Activated T-cell treated with anti-CD3 and anti-CD28 coated beads for 24 hours (primary cell): Measurements from ENCODE around the gene PDE10A.
"Not testable (repeated sequence)": the region's sequence is repeated elsewhere in the genome, so short reads cannot be mapped to it uniquely, and the experiment has no call there.

ENCODE experiments used
- DNase-seq: peaks from one replicate; pipeline ENCODE4 v3.0.0-alpha.2; 2020; ENCODE audit warnings: low read depth

The PDE10A gene

DNA sequence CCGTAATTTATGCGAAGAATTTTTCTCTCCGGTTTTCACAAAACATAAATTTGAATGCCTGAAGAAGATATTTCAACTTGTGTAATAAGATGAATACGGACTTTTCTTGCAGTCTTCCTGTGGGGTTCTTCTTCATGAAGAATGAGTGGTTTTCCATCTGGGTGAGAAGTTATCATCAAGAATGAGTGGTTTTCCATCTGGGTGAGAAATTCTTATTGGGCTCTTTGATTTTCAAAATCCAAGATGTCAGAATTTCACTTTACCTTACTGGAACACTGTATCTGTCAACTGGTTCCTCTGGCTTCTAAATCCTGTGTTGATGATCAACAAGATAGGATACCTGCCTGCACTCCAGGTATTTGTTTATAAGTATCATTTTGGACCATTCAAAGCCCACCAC is 193.6 kb downstream of the PDE10A start:
- DNase-seq: no peak

- no peak for DNase-seq
These were observed 194.5 kb downstream of the PDE10A start for GRCh38 chr6:165468340-165469235.

DNA sequence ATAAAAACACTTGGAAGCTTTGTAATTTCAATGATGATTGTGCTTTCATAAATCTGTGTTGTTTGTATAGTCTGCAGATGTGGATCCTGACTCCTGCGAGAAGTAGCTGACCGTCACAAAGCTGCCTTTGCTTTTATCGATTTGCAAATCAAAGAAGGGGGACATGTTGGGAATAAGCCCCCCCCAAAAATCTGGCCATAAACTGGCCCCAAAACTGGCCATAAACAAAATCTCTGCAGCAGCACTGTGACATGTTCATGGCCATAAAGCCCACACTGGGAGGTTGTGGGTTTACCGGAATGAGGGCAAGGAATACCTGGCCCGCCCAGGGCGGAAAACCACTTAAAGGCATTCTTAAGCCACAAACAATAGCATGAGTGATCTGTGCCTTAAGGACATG is 199.5 kb downstream of the PDE10A start:
- DNase-seq: not testable (repeated sequence)

- DNase-seq: not testable (repeated sequence)
These were observed 203.3 kb downstream of the PDE10A start for GRCh38 chr6:165459605-165460301.

GRCh38 chr6:165458134-165458533 is 204.9 kb downstream of the PDE10A start:
- no peak for DNase-seq

DNA sequence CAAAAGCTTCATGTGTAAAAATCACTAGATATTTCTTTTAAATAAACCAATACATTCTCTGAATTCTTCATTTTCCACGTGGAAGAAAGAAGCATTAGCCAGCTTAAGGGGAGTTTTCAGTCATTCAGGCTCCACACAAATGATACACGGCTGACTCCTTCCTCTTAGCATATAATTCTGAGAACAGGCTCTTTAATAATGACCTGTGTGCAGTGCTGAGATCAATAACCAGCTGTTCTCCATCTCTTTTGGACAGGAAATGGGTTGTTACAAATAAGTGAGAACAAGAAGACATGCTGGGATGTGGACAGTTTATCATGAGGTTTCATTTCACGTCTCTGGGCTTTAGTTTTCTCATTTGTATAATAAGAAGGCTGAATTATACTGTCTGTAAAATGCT is 206.8 kb downstream of the PDE10A start:
- DNase-seq: no peak

GRCh38 chr6:165455488-165455887 is 207.6 kb downstream of the PDE10A start:
- DNase-seq: no peak

DNA sequence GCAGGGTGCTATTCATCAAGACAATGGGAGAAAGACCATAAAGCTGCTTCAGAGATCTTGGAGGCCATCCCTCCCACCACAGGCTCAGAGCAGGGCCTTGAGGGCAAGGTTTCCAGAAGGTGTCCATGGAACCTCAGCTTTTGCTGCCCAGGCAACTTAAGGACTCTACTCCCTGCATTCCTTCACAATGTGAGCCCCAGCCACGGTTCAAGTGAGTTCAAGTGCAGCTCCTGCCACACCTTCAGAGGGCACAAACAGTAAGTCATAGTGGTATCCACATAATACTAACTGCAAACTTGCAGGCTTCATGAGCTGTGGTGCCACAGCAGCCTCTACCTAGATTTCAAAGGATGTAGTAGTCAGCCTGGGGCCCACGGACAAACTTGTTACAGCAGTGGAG is 209.6 kb downstream of the PDE10A start:
- no peak for DNase-seq

DNA sequence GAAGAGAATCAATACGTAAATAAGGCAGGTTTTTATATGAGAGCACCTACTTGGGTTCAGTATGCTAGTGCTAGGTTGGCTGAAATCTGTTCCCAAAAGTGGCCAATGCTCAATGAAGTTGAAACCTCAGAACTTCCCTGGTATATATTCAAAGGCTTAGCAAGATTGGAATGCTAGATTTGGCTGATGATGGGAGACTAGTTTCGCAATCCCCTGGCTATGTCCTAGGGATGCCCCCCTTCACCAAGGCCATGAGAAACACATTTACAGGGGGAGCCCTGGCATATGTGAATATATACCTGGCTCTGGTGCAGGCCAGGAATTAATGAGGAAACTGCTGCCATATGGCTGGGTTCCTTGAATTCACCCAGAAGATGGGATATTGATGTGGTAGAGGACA is 211.2 kb downstream of the PDE10A start:
- no peak for DNase-seq

GRCh38 chr6:165448210-165448609 is 214.8 kb downstream of the PDE10A start:
- no peak for DNase-seq

DNA sequence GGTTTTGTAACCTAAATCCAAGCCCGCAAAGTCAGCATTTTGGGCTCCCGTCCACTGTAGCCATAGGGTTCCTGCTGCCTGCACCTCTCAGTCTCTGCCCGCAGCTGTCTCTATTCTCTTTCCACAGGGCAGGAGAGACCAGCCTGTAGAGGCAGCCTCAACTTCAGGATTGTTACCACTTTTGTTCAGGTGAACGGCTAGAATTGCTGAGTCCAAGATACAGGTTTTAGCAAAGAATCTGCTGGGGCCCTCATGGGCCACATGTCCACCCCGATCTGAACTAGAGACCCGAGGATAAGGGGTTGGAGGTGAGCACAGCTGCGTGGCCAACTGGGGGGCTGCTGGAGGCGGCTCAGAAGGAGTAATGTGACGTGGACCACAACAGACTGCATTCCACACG is 215.9 kb downstream of the PDE10A start:
- no peak for DNase-seq

DNA sequence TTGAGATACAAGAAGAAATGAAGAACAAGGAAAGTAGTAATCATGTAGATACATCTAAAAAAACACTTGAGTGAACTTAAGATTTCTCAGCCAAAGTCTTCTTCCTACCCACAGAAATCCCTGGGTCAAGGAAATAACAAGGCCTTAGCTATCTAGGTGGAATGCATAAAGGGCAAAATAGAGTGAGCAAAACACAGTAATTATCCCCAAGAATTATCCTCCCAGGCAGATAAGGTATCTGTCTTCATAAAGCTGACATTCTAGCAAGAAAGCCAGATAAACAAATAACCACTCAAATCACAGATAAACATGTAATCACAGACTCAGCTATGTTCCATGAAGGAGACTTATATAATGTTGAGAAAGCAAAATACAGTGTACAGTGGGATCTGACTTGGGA is 216.7 kb downstream of the PDE10A start:
- no peak for DNase-seq

- no peak for DNase-seq
These were observed 219.6 kb downstream of the PDE10A start for GRCh38 chr6:165443462-165443861.

GRCh38 chr6:165441181-165441580 is 221.9 kb downstream of the PDE10A start:
- DNase-seq: no peak

- no peak for DNase-seq
These were observed 223.0 kb downstream of the PDE10A start for GRCh38 chr6:165439928-165440554.

- no peak for DNase-seq
These were observed 236.1 kb downstream of the PDE10A start for GRCh38 chr6:165426892-165427291.

GRCh38 chr6:165422192-165422591 is 240.8 kb downstream of the PDE10A start:
- DNase-seq: no peak

DNA sequence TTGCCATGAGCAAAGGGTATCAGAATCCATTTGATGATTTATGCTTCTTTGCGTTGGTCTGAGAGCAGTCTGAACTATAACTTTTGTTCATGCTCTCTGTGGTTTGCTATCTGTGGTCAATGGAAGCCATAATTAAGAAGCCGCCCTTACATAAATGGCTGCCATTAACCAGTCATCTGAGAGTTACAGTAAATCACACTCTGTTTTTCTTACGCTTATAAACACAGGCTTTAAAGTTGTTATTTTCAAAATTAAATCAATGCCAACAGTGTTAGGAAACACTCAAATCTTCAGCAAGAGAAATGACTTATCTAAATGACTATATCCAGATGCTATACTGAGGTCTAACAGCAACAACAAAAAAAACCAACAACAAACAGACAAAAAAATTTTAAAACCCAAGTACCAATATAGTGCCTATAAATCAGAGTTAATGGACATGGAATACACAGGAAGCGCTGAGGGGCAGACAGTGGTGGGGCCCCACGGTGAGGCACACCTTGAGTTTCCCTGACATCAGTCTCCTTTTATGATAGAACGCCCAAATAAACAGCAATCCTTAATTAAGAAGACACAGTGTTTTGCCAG is 245.7 kb downstream of the PDE10A start:
- DNase-seq: no peak

GRCh38 chr6:165404697-165405096 is 258.3 kb downstream of the PDE10A start:
- no peak for DNase-seq

- DNase-seq: no peak
These were observed 258.7 kb downstream of the PDE10A start for GRCh38 chr6:165404296-165404695.

DNA sequence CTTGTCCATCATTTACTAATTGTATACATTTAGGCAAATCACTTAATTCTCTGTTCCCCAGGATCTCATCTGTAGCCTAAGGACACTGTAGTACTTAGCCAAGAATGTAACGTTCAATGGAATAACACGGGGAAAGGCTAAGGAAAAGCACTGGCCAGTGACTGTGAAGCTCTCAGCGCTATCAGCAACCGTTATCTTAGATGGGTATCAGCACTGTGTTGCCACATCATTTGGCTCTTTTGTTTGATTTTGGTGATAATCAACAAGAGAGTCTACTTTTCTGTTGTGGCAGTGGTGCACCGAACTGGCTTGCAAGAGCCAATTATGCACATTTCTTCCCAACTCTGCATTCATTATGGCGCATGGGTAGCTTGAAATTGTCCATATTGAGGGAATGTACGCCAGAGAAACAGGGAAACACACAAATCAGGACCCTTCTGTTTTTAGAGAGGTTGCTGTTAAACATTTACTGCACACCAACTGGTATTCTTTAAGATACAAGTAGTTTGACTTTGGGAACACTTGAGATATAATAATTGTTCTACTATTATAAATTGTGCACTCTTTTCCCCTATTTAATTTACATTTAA is 259.9 kb downstream of the PDE10A start:
- DNase-seq: no peak

GRCh38 chr6:165401092-165401491 is 261.9 kb downstream of the PDE10A start:
- DNase-seq: no peak
